GM12891 (cell line): ENCODE data around the gene SDHA.
"Not testable (repeated sequence)": the region's sequence is repeated elsewhere in the genome, so short reads cannot be mapped to it uniquely, and the experiment has no call there.

Experiments
- POLR2A ChIP-seq: IDR thresholded peaks from 2 replicates; pipeline ENCODE4 v1.6.1; 2011; ENCODE audit warnings: low read depth, low read length, control low read depth
- POLR2AphosphoS5 ChIP-seq: IDR thresholded peaks from 2 replicates; pipeline ENCODE4 v1.6.1; 2011; ENCODE audit warnings: low read depth, low read length, control low read depth
- POU2F2 ChIP-seq: IDR thresholded peaks from 2 replicates; pipeline ENCODE4 v1.6.1; 2011; ENCODE audit warnings: low read depth, mild to moderate bottlenecking, control low read depth, low read length, moderate library complexity
- SPI1 ChIP-seq: IDR thresholded peaks from 2 replicates; pipeline ENCODE4 v1.6.1; 2011; ENCODE audit warnings: low read depth, low read length, control low read depth
- TAF1 ChIP-seq: IDR thresholded peaks from 2 replicates; pipeline ENCODE4 v1.6.1; 2011; ENCODE audit warnings: low read depth, low read length, control low read depth

DNA sequence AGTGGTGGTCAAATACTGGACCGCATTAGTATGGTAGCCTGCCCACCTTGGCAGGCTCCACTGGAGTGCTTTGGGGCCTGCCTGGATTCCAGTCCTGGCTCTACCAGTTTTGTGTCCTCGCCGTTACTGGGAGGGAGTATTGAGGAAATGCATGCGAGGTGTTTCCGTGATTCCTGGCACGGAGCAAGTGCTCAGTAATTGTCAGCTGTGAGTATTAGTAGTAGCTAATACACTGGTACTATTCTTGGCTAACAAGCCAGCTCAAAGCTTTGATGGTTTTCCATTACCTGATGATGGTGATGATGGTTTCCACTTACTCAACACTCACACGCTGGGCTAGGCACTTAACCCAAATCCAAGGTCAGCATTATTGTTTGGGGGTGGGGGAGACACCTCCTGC lies 56.2 kb downstream of the SDHA start:
- not testable (repeated sequence) for TF ChIP-seq POLR2A, POLR2AphosphoS5, SPI1, POU2F2, TAF1
